IPS-18c (cell line): ENCODE measurements around the gene ALS2CL.

Source experiments
- H3K4me3 ChIP-seq: 2 replicates; pipeline ENCODE4 v1.7.0; 2013; ENCODE audit warnings: low read depth, mild to moderate bottlenecking, low read length, moderate library complexity; ENCODE audit not compliant: insufficient read depth
- H3K9me3 ChIP-seq: one replicate; pipeline ENCODE4 v1.6.1; 2013; ENCODE audit warnings: mild to moderate bottlenecking, low read length, moderate library complexity; ENCODE audit not compliant: control insufficient read depth, insufficient read depth

The ALS2CL gene

DNA sequence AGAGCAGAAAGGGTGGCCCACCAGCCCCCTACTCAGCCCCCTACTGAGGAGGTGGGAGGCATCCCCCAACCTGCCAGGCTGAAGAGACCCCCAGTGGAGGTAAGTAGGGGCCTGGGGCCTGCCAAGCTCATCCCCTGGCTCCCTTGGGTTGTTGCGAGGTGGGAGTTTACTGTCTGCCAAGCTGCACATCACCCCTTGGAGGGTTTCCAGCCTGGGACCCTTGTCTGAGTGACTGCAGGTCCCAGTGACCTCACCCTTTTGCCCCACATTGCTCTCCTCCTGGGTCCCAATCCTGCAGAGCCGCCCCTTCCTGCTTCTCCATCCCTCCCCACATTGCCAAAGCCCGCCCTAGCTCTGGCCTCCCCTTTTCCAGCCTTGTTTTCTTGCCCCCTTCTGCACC, 1.0 kb upstream of the ALS2CL start:
- Histone ChIP-seq H3K4me3 (no peak overlapping the region), H3K9me3 (no peaks in the 10 kb centered on the region)

DNA sequence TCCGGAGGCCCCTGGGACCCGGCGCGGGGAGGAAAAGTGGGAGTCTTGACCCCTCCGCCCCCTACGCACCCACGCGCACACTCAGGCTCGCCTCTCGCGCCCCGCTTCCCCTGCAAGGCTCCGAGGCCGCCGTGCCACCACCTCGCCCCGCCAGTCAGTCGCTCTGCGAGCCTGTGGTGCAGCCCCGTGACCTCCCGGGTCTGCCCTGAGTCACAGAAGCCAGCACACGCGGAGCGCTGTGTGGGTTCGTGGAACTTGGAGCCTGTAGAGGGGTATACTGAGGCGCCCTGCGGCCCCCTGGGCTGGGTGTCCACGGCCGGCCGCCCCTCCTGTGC, 380 bp upstream of the ALS2CL start:
- H3K4me3 ChIP-seq: peak overlapping the region; percentile 24; the same call in 1 of the 2 replicates

DNA sequence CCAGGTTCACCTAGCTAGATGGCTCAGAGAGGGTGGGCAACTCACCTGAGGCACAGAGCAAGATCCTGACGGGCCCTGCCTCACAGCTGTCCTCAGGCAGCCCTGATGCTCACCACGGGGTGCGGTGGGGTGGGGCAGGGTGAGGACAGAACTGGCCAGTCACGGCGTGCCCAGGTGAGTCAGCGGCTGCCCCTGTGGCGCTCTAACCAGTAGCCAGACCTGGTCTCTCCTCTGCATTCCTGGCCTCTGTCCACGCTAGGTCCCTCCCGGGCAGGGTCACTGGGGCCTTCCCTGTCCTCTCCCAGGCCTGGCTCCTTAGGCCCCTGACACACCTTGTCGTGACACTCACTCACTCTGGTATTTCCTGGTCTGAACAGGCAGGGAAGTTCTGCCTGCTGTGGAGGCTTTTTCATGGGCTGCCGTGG, 901 bp downstream of the ALS2CL start:
- peak overlapping the region; percentile 72 for H3K4me3 ChIP-seq
- H3K9me3 ChIP-seq: no peaks in the 10 kb centered on the region

More for the DNA sequence above, 380 bp upstream of the ALS2CL start:
- H3K9me3 ChIP-seq: no peaks in the 10 kb centered on the region

DNA sequence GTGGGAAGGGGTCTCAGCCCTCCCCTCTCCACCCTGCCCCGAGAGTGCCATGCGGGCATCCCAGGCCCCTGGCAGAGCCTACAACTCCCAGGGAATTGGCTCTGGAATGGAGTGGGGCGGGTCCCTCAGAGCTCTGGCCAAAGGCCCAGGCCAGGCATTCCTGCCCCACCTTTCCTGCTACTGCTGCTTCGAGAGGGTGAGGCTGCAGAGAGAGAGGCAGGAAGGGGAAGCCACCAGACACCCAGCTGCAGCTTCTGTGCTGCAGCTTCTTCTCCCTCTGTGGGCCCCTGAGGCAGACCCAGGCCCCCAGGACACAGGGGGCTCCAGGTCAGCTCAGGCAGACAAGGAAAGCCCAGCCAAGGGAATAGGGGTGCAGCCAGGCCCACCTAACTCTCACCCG, 2.7 kb downstream of the ALS2CL start:
- no peak overlapping the region for H3K4me3 ChIP-seq
- no peaks in the 10 kb centered on the region for H3K9me3 ChIP-seq

DNA sequence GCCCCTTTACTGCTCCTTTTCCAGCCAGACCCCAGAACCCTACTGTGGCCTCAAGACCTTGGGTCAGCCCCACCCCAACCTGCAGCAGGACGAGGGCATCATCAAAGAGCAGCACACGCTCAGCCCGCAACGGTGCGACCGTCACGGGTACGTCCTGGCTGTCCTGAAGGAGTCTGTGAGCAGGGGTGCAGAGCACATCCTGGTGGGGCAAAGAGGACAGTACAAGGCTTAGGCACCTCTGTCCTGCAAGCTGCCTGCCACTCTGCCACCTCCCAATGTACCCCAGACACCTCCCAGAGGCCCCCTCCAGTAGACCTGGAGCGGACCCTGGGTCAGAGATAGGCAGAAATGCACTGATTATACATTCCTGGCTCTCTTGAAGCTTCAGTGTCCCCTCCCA, 8.0 kb downstream of the ALS2CL start:
- no peaks in the 10 kb centered on the region for H3K9me3 ChIP-seq
- no peak overlapping the region for H3K4me3 ChIP-seq

DNA sequence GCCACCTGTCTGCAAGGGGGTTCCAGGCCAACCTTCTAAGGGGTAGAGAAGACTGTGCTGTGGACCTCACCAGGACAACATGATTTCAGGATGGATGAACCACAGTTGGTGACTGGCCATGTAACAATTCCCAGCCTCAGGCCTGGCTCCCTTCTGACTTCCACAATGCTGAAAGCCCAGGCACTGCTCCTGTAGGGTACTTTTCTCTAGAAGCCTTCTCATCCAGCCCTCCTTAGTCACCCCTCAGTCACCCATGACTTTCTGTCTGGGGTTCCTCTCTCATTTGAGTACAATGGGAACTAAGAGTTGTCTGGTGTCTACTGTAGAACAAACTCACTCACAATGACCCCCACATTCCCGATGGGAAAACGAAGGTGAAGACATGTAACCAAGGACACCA, 8.6 kb downstream of the ALS2CL start:
- Histone ChIP-seq H3K9me3 (no peaks in the 10 kb centered on the region), H3K4me3 (no peak overlapping the region)

DNA sequence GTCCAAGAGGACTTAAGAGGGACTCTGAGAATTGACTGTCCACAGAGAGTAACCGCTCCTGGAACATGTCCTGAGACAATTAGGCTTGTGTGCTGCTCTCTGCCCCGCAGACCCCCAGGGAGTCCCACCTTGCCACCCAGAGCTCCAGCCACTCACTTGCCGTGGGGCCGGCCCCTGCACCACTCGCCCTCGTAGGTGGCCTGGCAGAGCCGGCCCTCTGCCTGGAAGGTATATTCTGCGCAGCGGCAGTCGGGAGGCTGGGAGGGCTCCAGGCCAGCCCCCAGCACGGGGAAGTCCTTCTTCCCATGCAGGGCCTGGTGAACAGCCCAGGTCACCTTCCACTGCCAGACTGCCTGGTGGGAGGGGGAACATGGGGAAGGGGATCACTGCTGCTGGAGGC, 10.5 kb downstream of the ALS2CL start:
- H3K9me3 ChIP-seq: no peaks in the 10 kb centered on the region
- no peak overlapping the region for H3K4me3 ChIP-seq

DNA sequence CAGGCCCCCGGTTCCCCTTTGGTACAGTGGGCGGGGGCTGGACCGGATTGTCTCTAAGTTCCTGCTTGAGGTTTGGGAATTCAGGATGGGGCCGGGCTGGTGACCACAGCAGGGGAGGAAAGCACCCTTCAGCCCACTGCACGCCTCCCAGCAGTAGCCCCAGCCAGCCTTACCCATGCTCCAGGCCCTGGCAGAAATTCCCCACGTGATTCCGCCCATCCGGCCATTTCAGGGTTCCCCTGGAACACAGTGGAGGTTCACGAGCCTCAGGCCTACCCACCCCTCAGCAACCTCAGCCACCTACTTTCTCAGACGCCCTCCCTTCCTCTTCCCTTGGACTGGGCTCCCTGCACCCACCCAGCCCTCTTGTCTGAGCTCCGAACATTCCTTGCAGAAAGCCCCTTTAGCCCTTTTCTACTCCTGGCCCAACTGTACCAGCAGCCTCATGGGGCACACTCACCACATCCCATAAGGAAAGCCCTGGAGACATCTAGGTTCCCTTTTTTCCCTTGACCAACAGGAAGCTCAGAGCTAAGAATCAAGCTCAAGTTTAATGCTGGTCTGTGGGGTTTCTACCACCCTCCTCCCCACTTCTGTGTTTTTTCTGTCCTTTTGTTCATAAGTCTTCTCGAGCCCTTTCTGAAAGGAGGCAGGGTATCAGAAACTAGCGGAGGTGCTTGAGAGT, 11.5 kb downstream of the ALS2CL start:
- no peaks in the 10 kb centered on the region for H3K9me3 ChIP-seq
- H3K4me3 ChIP-seq: no peak overlapping the region

DNA sequence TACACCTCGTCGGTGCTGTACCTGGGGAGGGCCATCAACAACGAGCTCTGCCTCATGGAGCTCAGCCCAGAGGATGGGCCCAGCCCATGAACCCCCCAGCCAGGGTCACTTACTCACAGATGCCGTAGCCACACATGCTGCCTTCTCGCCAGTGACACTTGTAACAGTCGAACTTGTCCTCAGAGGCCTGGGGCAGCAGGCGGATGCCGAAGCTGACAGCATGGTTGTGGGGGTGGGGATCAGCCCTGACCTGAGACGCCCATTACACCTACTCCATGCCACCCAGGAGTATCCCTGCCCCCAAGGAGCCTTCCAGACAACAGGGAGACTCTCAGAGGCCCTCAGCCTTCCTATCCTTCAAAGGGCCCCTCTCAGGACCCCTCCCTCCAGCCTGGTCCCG, 12.1 kb downstream of the ALS2CL start:
- H3K4me3 ChIP-seq: no peak overlapping the region
- no peaks in the 10 kb centered on the region for H3K9me3 ChIP-seq

DNA sequence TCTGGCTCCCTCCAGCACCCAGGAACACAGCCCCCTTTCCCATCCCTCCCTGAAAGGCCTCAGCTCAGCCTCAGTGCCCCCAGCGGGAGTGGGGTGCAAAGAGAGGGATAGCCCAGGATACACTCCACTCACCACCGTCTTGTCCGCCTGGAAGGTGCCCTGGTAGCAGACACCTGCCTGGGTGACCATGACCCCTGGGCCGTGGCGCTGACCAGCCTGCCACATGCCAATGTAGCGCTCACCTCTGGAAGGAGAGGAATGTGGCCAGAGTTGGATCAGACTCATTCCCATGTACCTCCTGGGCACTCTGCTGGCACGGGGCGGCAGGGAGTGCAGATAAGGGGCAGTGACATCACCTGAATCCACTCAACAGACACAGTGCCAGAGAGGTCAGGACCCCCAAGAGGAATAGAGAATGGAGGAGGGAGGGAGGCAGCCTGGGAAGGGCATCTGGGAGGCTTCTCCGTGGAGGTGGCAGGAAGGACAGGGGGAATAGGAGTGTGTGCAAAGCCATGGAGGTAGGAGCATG, 13.1 kb downstream of the ALS2CL start:
- Histone ChIP-seq H3K4me3 (no peak overlapping the region), H3K9me3 (no peaks in the 10 kb centered on the region)

DNA sequence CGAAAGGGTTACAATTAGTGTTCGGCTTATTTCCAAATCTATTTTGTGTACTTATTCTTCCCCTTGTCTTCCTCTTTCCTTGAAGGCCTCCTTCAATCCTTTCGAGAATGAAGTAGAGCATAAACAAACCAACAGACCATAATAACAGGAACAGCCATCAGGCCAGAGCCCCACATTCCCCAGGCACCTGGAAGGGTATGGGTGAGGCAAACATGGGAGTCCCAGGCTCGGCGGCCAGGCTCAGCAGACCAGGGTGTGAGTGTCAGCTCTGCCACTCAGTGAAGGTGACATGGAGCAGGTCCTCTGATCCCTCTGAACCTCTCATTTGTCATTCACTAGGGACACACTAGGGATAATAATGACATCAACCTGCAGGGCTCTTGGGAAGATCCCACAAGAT, 13.8 kb downstream of the ALS2CL start:
- no peak overlapping the region for H3K4me3 ChIP-seq
- no peaks in the 10 kb centered on the region for H3K9me3 ChIP-seq

DNA sequence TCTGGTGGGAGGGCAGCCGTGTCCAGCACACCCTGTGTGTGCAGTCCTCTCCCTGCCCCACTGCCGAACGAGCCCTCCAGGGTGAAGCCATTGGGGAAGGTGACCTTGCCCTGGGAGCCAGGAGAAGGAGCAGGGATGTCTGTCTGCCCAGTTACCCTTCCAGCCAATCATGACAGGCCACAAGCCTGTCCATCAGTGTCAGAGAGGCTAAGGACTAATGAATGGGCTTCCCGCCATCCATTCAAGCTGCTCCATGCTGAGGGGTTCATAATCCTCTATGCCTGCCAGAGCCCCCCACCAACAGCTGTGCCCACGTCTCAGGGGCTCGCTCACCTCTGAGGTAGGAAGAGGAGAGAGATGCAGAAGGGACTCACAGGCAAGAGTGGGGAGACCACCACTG, 15.2 kb downstream of the ALS2CL start:
- H3K9me3 ChIP-seq: no peaks in the 10 kb centered on the region
- no peak overlapping the region for H3K4me3 ChIP-seq

DNA sequence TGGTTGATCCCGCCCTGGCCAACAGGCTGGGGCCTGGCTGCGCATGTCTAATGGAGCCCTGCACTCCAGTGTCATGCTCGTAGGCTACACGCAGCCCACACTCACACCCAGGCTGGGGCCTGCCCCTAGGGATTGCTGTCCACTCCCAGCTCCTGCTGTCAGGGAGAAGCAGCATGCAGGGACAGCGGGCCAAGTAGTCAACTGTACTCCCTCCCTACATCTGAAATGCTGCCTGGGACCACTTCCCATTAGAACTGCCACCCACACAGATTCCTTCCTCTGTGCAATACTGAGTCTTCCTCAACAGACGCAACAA, 16.1 kb downstream of the ALS2CL start:
- Histone ChIP-seq H3K4me3 (no peak overlapping the region), H3K9me3 (no peaks in the 10 kb centered on the region)

DNA sequence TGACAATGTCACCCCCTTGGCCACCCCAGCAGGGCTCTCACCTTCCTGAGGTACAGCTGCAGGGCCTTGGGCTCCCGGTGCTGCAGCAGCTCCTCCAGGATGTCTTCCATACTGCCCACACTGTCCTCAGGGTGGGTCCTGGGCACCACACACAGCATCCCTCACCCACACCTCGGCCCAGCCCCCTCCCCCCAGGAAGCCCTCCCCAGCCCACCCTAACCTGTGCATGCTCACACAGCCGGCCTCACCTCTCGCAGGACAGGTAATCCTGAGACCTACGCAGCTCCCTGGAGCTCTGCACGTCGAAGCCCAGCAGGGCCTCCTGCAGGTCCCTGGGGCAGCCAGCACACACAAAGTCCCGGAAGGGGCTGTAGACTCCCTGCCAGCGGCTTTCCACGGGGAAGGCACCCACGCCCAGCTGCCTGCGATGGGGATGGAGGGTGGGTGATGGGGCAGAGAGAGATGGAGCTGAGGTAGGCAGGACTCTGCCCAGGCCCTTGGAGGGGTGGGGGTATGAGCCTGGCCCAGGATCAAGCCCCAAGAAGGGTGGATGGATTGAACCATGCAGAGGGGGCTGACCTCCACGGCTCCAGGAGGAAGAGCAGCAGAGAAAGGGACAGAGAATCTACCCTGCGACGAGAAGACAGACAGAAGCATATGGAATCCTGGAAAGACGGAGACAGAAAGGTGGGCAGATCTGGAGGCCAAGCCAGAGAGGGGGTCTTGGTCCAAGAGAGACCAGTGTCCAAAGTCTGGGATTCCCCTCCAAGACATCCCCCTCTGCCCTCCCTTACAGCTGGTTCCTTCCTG, 16.7 kb downstream of the ALS2CL start:
- no peak overlapping the region for H3K4me3 ChIP-seq
- no peaks in the 10 kb centered on the region for H3K9me3 ChIP-seq

DNA sequence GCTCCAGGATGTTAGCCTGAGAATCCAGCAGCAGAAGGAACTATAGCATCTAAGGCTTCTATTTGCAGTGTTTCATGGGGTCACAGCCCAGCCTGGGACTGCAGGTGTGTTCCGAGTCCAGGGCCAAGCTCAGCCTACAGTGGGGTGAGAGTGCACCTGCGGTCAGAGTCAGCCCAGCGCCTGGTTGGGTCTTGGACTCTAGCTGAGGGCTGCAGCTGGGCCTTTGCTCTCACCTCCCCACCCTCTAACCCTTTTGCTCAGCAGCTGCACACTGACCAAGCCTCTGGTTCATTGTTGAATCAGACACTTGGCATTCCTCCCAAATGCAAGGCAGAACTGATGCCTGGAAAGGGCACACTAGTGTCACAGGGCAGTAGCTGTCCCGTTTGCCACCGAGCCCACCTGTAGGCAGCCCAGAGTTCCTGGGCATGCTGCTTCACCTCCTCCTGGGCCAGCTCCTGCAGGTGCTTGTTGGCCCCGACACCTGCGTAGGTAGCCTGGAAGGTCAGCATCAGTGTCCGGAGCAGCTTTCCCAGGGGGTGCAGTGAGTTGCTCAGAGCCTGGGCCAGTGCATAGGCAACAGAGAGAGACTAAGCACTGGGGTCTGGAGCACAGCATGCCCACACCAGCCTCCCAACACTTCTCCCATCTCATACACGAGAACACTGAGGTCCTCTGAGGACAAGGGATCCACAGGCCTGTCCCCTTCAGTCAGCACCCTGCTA, 17.5 kb downstream of the ALS2CL start:
- H3K9me3 ChIP-seq: no peaks in the 10 kb centered on the region
- H3K4me3 ChIP-seq: no peak overlapping the region

DNA sequence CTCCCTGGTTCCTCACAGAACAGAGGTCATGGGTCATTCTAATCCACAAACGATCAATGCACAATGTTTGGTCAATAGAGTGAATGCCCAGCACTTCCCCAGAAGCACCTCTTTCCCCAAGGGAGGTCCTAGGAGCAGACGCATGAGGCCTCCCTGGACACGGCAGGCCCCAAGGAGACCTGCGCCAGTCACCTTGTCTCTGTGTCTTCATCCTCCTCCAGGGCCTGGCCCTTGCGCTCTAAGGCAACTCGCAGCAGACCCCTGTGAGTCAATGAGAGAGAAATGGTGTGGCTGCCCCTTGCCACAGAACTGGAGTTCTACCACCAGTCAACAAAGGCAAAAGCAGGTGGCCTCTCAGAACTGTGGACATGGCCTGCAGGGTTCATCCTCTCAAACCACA, 18.1 kb downstream of the ALS2CL start:
- no peaks in the 10 kb centered on the region for H3K9me3 ChIP-seq
- H3K4me3 ChIP-seq: no peak overlapping the region

DNA sequence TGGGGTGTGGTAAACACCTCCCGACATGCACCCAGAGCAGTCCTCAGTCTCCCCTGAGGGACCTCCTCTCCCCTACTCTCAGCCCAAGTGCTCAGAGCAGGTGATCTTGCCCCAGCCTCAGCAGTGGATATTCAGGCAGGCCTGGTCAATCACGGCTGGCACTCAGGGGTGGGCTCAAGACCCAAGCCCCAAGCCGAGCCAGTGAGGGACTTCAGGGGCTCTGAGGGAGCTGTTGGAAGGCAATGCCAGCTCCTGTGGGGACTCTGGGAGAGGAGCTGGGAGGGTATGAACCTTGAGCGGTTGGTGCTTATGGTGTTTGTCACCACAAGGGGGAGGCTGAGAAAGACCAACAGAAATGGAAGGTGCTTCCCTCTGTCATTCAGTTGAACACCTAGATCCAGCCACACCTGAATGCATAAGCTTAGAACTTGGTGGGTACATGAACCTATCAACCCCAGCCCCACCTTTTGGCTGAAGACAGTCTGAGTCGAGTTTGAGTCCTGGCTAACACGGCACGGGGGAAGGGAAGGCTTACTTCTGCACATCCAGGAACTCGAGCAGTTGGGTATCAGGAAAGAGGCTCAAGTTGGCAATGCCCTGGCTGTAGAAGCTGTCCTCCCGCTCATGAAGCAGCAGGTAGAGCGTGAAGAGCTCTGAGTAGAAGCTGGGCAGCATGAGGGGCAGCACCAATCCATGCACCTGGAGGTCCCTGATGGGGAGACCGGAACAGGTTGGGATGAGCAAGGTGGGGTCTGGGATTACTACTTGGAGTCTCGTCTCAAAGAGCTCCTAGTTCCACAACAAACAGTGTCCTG, 19.2 kb downstream of the ALS2CL start:
- H3K9me3 ChIP-seq: no peaks in the 10 kb centered on the region
- H3K4me3 ChIP-seq: no peak overlapping the region
